ENCODE results near the gene PIP4K2B. TPM values are rescaled to one million over a fixed set of nuclear protein-coding genes. Genes with fewer than 3 reads are reported as not detected.

The PIP4K2B gene
- total and polyA plus RNA-seq, 9 of the 15 experiments (the other 6 are each of a cell fraction or from before 2014, with no cell fraction given) = 3.7 to 29.9 (median 23.0) TPM

- intact Hi-C loops (cut with micrococcal nuclease) (loop anchor here (5.0 to 10.0 kb wide), 4 partner anchors 49 to 404 kb away; partner anchors contain the start of genes PLXDC1 and RPL23), in situ Hi-C loops (cut with MboI) (no loop called here)
- peaks cover 79% of the 10 kb centered on the region for H3K79me2 ChIP-seq (ENCODE audit: control insufficient read depth, insufficient read depth, low read length)
- no peaks in the 10 kb centered on the region for H3K27me3 ChIP-seq (ENCODE audit: control insufficient read depth in 2 of 2, insufficient read depth in 2 of 2, low read length in 2 of 2)
- peak overlapping the region; percentile 86 for H3K27ac ChIP-seq (ENCODE audit: extremely low read depth, low read depth, low read length)
- peak overlapping the region; percentile 86 for H3K4me2 ChIP-seq (ENCODE audit: insufficient read depth, low read length)
- H3K9ac ChIP-seq (ENCODE audit: insufficient read depth in 1 of 2, low read depth in 2 of 2, low read length in 2 of 2) = peak overlapping the region; percentile 90 to 92; a peak in 3 of 4 replicates
- WGBS (ENCODE audit: insufficient coverage, low coverage, missing lambda C conversion rate) = 0% methylated on average over 8 of the region's 10 CpGs
- H3K9me3 ChIP-seq (replicated peaks; ENCODE audit: control insufficient read depth, insufficient read depth, low read depth, low read length) = no peaks in the 10 kb centered on the region
- peak overlapping the region; percentile 74 for H3K4me3 ChIP-seq
- peak in 1 of 4 experiments; percentile 71 for DNase-seq (ENCODE audit: extremely low read depth in 1 of 4, low spot score in 3 of 4)
- no TSS peak for BruUV-seq (replicated peaks)
- ChIA-PET POLR2A (interaction anchor here (0.6 to 2.3 kb wide), 11 partner anchors 11 to 418 kb away, joined by 3 to 9 read pairs (median 3); partner anchors contain the start of gene LASP1), CTCF (ENCODE audit: low intra/inter-chr PET ratio) (interaction anchor here (0.6 kb wide), 1 partner anchor 239 kb away, joined by 3 read pairs; no protein-coding TSS in a partner anchor)
- no peaks in the 10 kb centered on the region for H3K9me1 ChIP-seq (ENCODE audit: control insufficient read depth, insufficient read depth, low read length)
- H3K36me3 ChIP-seq (ENCODE audit: control insufficient read depth, insufficient read depth, low read length) = peaks cover 25% of the 10 kb centered on the region
- H4K20me1 ChIP-seq (replicated peaks; ENCODE audit: control insufficient read depth, insufficient read depth, low read length) = no peaks in the 10 kb centered on the region; the same call in 1 of the 2 replicates
- FAIRE-seq = no peak
- H3K4me1 ChIP-seq (replicated peaks in 1 of 2; ENCODE audit: control insufficient read depth in 2 of 2, insufficient read depth in 2 of 2, low read length in 2 of 2) = peaks cover 16 to 52% of the 10 kb centered on the region in 2 experiments
- peak overlapping the region; percentile 89 for H2AFZ ChIP-seq (ENCODE audit: low read depth, low read length)
- no peak for ATAC-seq
- TF ChIP-seq ILF3 (IDR thresholded peaks at IDR 0.05; ENCODE audit: borderline replicate concordance) = no peak
- TF ChIP-seq ZNF175 (CRISPR knock-in tag; IDR thresholded peaks at IDR 0.05; ENCODE audit: low read depth) = 0 out of 2 replicates have a peak, but pooled peaks have one; percentile 28
- TF ChIP-seq ZNF511 (CRISPR knock-in tag; IDR thresholded peaks at IDR 0.05) = no peak
- no peak for TF ChIP-seq HNRNPH1 (optimal IDR thresholded peaks at IDR 0.05; ENCODE audit: low read depth, low read length)
- no peak for TF ChIP-seq GTF2F1 (IDR thresholded peaks at IDR 0.05; ENCODE audit: low read depth, low read length)
- TF ChIP-seq ZMIZ1 (IDR thresholded peaks at IDR 0.05; ENCODE audit: low read depth in 2 of 2, low read length in 2 of 2) = no peak
- TF ChIP-seq HNRNPL (IDR thresholded peaks at IDR 0.05; ENCODE audit: low read depth, low read length) = no peak
- no peak for TF ChIP-seq BHLHE40 (IDR thresholded peaks at IDR 0.05; ENCODE audit: low read length)
- no peak for TF ChIP-seq MEF2D (tag; conservative IDR thresholded peaks at IDR 0.05; ENCODE audit: low read depth)
- TF ChIP-seq HDAC1 (IDR thresholded peaks at IDR 0.05) = peak in 1 of 2 experiments; percentile 24; a peak in 2 of 4 replicates
- no peak for TF ChIP-seq ASH1L (IDR thresholded peaks at IDR 0.05; ENCODE audit: borderline replicate concordance, low read depth, partially characterized antibody)
- no peak for TF ChIP-seq KHSRP (IDR thresholded peaks at IDR 0.05)
- TF ChIP-seq, protein P1, sequence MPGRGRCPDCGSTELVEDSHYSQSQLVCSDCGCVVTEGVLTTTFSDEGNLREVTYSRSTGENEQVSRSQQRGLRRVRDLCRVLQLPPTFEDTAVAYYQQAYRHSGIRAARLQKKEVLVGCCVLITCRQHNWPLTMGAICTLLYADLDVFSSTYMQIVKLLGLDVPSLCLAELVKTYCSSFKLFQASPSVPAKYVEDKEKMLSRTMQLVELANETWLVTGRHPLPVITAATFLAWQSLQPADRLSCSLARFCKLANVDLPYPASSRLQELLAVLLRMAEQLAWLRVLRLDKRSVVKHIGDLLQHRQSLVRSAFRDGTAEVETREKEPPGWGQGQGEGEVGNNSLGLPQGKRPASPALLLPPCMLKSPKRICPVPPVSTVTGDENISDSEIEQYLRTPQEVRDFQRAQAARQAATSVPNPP (IDR thresholded peaks at IDR 0.05; ENCODE audit: borderline replicate concordance, insufficient read depth, insufficient read length) = no peak
- TF ChIP-seq, protein P2, sequence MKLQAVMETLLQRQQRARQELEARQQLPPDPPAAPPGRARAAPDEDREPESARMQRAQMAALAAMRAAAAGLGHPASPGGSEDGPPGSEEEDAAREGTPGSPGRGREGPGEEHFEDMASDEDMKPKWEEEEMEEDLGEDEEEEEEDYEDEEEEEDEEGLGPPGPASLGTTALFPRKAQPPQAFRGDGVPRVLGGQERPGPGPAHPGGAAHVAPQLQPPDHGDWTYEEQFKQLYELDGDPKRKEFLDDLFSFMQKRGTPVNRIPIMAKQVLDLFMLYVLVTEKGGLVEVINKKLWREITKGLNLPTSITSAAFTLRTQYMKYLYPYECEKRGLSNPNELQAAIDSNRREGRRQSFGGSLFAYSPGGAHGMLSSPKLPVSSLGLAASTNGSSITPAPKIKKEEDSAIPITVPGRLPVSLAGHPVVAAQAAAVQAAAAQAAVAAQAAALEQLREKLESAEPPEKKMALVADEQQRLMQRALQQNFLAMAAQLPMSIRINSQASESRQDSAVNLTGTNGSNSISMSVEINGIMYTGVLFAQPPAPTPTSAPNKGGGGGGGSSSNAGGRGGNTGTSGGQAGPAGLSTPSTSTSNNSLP (IDR thresholded peaks at IDR 0.05; ENCODE audit: borderline replicate concordance, low read depth, low read length) = no peak
Observed at GRCh38 chr17:38751144-38751807, 48.1 kb downstream of the PIP4K2B start.
